Astrocyte of the spinal cord (primary cell): ENCODE data around the gene MGAT3.
A peak's percentile ranks its signal among the peaks of the same experiment; 100 is the strongest.
"Not testable (repeated sequence)": the region's sequence is repeated elsewhere in the genome, so short reads cannot be mapped to it uniquely, and the experiment has no call there.

Source experiments
- DNase-seq: peaks from one replicate; pipeline ENCODE4 v3.0.0; 2011; ENCODE audit warnings: low read depth, low spot score
- H3K4me3 ChIP-seq: 2 replicates; pipeline ENCODE4 v1.5.1; 2011; ENCODE audit warnings: low read depth, mild to moderate bottlenecking, low read length, moderate library complexity
- in situ Hi-C: cut with HindIII; loops from 2 replicates; pipeline ENCODE4 v1.10.0; 2017; ENCODE audit warnings: low sequenced_read_pairs
- TF ChIP-seq, protein P1 (sequence below): IDR thresholded peaks from 2 replicates; pipeline ENCODE4 v1.5.1; 2012; ENCODE audit warnings: low read depth, mild to moderate bottlenecking, low read length, inconsistent platforms

Gene MGAT3

DNA sequence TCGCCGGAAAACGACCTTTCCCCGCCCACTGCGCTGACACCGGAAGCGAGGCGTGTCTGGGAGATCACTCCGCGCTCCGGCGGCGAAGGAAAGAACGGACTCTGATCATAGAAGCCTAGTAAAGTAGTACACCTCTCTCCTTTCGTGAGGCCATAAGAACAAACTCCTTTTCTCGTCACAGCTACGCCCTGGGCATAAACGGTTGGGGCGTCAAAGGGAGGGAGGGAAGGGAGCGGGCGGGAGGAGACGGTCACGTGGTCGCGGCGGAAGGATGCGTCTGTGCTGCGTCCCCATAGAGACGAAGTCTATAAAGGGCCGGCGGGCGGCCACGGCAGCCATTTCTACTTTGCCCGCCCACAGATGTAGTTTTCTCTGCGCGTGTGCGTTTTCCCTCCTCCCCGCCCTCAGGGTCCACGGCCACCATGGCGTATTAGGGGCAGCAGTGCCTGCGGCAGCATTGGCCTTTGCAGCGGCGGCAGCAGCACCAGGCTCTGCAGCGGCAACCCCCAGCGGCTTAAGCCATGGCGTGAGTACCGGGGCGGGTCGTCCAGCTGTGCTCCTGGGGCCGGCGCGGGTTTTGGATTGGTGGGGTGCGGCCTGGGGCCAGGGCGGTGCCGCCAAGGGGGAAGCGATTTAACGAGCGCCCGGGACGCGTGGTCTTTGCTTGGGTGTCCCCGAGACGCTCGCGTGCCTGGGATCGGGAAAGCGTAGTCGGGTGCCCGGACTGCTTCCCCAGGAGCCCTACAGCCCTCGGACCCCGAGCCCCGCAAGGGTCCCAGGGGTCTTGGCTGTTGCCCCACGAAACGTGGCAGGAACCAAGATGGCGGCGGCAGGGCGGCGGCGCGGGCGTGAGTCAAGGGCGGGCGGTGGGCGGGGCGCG lies 63.7 kb downstream of the MGAT3 start, which contains the start of gene ATF4:
ATF4 (plus strand) TSS at position 337 of the 880 bp plus-strand sequence. CDS start 884 bp downstream, outside the sequence.
- no peak for DNase-seq
- in situ Hi-C loops, result no loop called here
- H3K4me3 ChIP-seq, result peak within 1 kb of the TSS; percentile 97
- TF ChIP-seq, protein P1, sequence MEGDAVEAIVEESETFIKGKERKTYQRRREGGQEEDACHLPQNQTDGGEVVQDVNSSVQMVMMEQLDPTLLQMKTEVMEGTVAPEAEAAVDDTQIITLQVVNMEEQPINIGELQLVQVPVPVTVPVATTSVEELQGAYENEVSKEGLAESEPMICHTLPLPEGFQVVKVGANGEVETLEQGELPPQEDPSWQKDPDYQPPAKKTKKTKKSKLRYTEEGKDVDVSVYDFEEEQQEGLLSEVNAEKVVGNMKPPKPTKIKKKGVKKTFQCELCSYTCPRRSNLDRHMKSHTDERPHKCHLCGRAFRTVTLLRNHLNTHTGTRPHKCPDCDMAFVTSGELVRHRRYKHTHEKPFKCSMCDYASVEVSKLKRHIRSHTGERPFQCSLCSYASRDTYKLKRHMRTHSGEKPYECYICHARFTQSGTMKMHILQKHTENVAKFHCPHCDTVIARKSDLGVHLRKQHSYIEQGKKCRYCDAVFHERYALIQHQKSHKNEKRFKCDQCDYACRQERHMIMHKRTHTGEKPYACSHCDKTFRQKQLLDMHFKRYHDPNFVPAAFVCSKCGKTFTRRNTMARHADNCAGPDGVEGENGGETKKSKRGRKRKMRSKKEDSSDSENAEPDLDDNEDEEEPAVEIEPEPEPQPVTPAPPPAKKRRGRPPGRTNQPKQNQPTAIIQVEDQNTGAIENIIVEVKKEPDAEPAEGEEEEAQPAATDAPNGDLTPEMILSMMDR, result no peak

DNA sequence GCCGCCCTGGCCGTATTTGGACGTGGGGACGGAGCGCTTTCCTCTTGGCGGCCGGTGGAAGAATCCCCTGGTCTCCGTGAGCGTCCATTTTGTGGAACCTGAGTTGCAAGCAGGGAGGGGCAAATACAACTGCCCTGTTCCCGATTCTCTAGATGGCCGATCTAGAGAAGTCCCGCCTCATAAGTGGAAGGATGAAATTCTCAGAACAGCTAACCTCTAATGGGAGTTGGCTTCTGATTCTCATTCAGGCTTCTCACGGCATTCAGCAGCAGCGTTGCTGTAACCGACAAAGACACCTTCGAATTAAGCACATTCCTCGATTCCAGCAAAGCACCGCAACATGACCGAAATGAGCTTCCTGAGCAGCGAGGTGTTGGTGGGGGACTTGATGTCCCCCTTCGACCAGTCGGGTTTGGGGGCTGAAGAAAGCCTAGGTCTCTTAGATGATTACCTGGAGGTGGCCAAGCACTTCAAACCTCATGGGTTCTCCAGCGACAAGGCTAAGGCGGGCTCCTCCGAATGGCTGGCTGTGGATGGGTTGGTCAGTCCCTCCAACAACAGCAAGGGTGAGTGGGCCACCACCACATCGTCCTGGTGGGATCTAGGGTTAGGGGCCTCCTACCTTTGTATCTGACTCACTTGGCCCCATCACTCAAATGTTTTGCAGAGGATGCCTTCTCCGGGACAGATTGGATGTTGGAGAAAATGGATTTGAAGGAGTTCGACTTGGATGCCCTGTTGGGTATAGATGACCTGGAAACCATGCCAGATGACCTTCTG lies 64.5 kb downstream of the MGAT3 start:
- peak; percentile 85 for DNase-seq
- in situ Hi-C loops, result not testable (repeated sequence)
- H3K4me3 ChIP-seq, result peak overlapping the region; percentile 97

DNA sequence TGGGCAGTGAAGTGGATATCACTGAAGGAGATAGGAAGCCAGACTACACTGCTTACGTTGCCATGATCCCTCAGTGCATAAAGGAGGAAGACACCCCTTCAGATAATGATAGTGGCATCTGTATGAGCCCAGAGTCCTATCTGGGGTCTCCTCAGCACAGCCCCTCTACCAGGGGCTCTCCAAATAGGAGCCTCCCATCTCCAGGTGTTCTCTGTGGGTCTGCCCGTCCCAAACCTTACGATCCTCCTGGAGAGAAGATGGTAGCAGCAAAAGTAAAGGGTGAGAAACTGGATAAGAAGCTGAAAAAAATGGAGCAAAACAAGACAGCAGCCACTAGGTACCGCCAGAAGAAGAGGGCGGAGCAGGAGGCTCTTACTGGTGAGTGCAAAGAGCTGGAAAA lies 65.3 kb downstream of the MGAT3 start:
- DNase-seq, in situ Hi-C loops: not testable (repeated sequence)
- peak overlapping the region; percentile 97 for H3K4me3 ChIP-seq

DNA sequence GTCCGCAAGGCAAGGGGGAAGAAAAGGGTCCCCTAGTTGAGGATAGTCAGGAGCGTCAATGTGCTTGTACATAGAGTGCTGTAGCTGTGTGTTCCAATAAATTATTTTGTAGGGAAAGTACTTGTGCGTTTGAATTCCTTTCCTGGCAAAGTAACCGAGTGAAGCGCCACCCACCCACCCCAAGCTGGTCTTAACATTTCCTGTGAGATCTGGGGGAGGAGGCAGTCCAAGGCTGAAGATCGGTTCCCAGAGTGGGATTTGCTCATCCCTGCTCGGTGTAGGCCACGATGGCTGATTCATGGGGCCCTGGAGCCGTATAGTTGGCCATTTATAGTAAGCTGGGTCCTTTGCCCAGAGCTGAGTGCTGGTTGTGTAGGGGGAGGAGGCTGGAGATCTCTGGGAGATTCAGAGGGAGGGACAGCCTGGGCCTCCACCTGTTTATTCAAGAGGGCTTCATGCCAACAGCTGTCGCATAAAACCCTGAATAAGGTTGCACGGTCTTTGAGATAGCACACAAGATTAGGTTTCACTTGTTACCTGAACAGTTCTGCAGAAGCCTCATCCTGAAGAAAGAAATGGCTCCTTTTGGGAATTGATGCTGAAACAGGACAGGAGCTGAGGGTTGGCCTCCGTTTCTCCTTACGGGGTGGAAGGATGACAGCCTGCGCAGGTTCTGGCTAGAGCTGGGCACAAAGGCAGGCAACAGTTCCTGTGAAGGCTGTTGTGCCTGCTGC lies 65.9 kb downstream of the MGAT3 start:
- peak overlapping the region; percentile 97 for H3K4me3 ChIP-seq

DNA sequence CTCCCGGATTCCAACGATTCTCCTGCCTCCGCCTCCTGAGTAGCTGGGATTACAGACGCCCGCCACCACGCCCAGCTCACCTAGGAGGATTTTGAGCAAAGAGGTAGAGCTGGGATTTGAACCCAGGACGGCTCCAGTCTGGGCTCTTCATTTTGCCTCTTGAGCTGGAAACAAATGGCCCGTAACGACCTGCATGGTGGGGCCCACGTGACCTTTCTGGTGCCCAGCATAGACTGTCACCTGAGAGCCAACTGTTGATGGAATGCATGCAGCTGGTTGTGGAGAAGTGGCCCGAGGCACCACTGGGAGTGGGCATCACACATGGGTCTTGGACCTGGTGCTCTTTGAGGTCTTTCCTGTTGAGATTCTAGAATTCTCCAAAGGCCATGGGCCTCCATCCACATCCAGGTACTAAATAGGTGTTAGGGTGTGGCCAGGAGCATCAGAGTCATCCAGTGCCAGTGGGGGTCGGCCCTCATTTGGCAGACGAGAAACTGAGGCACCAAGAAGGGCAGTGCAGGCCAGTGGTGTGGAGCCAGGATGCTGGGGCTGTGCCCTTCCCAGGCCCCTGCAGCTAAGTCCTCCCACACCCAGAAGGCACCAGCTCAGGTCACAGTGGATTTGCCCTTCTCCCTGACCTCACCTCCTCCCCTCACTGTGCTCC lies 67.4 kb downstream of the MGAT3 start:
- TF ChIP-seq, protein P1, result no peak
- in situ Hi-C loops, result no loop called here
- DNase-seq, result no peak
- no peak overlapping the region for H3K4me3 ChIP-seq

More for the DNA sequence above, 65.9 kb downstream of the MGAT3 start:
- in situ Hi-C loops, result no loop called here
- TF ChIP-seq, protein P1, result no peak
- peak; percentile 57 for DNase-seq

DNA sequence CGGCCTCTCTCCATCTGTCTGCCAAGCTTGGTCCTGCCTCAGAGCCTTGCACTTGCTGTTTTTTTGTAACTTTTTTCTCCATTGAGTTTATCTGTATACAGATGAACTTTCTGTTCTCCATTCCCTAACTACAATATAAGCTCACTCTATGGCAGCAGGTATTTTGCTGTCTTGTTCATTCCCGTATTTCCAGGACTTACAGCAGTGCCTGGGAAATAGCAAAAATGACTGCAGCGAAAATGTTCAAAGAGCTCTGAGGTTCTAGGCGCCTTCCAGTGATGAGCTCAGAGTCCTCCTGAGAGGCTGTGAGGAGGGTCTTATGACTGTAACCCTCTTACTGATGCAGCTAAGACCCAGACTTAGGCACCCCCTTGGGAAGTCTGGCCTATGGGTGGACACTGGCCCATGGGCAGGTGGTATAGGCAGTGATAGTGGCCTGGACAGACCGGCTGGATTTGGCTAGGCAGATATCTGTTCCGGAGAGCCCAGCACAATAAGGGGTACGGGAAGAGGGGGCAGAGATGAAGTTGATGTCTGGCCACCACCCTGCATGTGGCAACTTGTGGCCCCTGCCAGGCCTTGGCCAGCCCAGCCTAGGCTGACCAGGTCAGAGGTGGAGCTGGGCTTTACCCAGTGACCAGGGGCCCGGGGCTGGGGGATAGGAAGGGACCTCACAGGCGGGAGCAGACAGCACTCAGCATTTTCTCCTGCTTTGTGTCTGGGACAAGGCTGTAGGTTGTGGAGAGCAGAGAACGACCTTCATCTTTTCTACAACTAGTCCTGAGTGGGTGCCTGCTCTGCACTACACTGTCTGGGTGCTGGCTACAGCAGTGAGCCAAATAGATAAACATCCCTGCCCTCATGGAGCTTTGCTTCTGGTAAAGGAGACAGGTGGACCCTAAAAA lies 68.2 kb downstream of the MGAT3 start:
- in situ Hi-C loops, result no loop called here
- no peak for DNase-seq
- TF ChIP-seq, protein P1, result no peak
- no peak overlapping the region for H3K4me3 ChIP-seq
